Breast epithelium (tissue), 4 donors: ENCODE data around the gene CD83. TPM values are rescaled to one million over a fixed set of nuclear protein-coding genes. Genes with fewer than 3 reads are reported as not detected.
"Not testable (repeated sequence)": the region's sequence is repeated elsewhere in the genome, so short reads cannot be mapped to it uniquely, and the experiment has no call there.

Source experiments
- DNase-seq, 2 donors: peaks; one replicate each; pipeline ENCODE4 v3.0.0-alpha.2; 2019; ENCODE audit warnings: low spot score in 2 of 2
- H3K27ac ChIP-seq, 2 donors: fragments of 200-600 bp; sonication (generic) in 1 of 2; one replicate each; pipeline ENCODE4 v1.5.1; 2016 to 2019; ENCODE audit warnings: mild to moderate bottlenecking in 1 of 2
- H3K27me3 ChIP-seq, 2 donors: fragments of 200-600 bp; sonication (generic) in 1 of 2; one replicate each; pipeline versions ENCODE4 v1.5.1 to v1.6.0; 2017 to 2019; ENCODE audit warnings: control low read depth in 1 of 2, mild to moderate bottlenecking in 1 of 2
- H3K36me3 ChIP-seq: fragments of 200-600 bp; one replicate; pipeline ENCODE4 v1.5.1; 2019
- H3K4me1 ChIP-seq, 2 donors: fragments of 200-600 bp; sonication (generic); one replicate each; pipeline ENCODE4 v1.5.1; 2016 to 2019; ENCODE audit warnings: control low read depth in 1 of 2
- H3K4me3 ChIP-seq, 3 donors: fragments of 200-600 bp; sonication (generic); 1 replicate in 2 of 3; 2 replicates in 1 of 3; pipeline ENCODE4 v1.5.1; 2016 to 2019; ENCODE audit warnings: mild to moderate bottlenecking in 3 of 3, moderate library complexity in 2 of 3
- H3K9me3 ChIP-seq, 2 donors: fragments of 200-600 bp; sonication (generic) in 1 of 2; one replicate each; pipeline ENCODE4 v1.5.1; 2016 to 2019; ENCODE audit warnings: control low read depth in 1 of 2
- POLR2A ChIP-seq: fragments of 450-650 bp; IDR thresholded peaks from one replicate; pipeline ENCODE4 v1.6.1; 2016; ENCODE audit warnings: antibody characterized with exemption, mild to moderate bottlenecking, moderate library complexity
- POLR2AphosphoS5 ChIP-seq, 3 donors: sonication (generic); formaldehyde crosslinking; IDR thresholded peaks; one replicate each; pipeline ENCODE4 v1.6.1; 2017; ENCODE audit warnings: antibody characterized with exemption in 3 of 3
- intact Hi-C: fragments of 100-400 bp; cut with DNase I; formaldehyde crosslinking; loops from one replicate; pipeline ENCODE4 v1.15.1; 2023; ENCODE audit warnings: low total_unique reads
- total RNA-seq, 3 donors: library from RNA; depleted of rRNA; stranded (reverse); fragments of >200 nt; gene quantifications; one replicate each; pipeline ENCODE4 v1.1.0, GENCODE V29; 2016
- TF ChIP-seq, protein P1 (sequence below), 3 donors: fragments of 450-650 bp; IDR thresholded peaks; one replicate each; pipeline ENCODE4 v1.5.1; 2016 to 2017; ENCODE audit warnings: antibody characterized with exemption in 3 of 3, mild to moderate bottlenecking in 3 of 3, moderate library complexity in 3 of 3

Gene CD83
- total RNA-seq, 3 donors from 2014 or later, result 2.9 to 18.4 (median 4.0) TPM

DNA sequence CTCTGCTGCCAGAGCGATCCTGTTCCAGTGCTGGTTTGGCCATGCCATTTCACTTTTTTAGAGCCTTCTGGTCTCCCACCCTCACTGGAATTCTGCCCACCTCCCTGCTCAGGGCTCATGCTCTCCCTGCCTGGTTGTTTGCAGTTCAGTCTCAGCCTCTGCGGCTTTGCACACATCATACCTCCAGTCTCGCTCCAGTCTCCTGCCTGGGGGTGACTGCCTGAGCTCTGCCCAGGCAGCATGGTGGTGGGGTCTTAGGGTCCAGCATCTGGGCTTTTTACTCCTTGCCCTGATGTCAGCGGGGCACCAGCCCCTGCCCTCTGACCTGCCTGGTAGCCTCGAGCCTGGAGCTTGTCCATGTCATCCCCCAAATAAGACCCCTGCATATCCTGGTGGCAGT is 30.9 kb downstream of the CD83 start:
- no peaks in the 10 kb centered on the region for H3K9me3 ChIP-seq
- no peaks in the 10 kb centered on the region for H3K4me1 ChIP-seq
- H3K36me3 ChIP-seq, result no peaks in the 10 kb centered on the region
- no peaks in the 10 kb centered on the region for H3K27me3 ChIP-seq
- TF ChIP-seq, protein P1, sequence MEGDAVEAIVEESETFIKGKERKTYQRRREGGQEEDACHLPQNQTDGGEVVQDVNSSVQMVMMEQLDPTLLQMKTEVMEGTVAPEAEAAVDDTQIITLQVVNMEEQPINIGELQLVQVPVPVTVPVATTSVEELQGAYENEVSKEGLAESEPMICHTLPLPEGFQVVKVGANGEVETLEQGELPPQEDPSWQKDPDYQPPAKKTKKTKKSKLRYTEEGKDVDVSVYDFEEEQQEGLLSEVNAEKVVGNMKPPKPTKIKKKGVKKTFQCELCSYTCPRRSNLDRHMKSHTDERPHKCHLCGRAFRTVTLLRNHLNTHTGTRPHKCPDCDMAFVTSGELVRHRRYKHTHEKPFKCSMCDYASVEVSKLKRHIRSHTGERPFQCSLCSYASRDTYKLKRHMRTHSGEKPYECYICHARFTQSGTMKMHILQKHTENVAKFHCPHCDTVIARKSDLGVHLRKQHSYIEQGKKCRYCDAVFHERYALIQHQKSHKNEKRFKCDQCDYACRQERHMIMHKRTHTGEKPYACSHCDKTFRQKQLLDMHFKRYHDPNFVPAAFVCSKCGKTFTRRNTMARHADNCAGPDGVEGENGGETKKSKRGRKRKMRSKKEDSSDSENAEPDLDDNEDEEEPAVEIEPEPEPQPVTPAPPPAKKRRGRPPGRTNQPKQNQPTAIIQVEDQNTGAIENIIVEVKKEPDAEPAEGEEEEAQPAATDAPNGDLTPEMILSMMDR (IDR thresholded peaks at IDR 0.05), result no peak
- TF ChIP-seq POLR2A (no peak), POLR2AphosphoS5 (IDR thresholded peaks at IDR 0.05) (no peak)
- intact Hi-C loops, result loop anchor here (5.0 kb wide), 1 partner anchor 1214 kb away; no protein-coding TSS in a partner anchor
- no peak overlapping the region for H3K27ac ChIP-seq
- H3K4me3 ChIP-seq, result no peak overlapping the region
- DNase-seq, result no peak

DNA sequence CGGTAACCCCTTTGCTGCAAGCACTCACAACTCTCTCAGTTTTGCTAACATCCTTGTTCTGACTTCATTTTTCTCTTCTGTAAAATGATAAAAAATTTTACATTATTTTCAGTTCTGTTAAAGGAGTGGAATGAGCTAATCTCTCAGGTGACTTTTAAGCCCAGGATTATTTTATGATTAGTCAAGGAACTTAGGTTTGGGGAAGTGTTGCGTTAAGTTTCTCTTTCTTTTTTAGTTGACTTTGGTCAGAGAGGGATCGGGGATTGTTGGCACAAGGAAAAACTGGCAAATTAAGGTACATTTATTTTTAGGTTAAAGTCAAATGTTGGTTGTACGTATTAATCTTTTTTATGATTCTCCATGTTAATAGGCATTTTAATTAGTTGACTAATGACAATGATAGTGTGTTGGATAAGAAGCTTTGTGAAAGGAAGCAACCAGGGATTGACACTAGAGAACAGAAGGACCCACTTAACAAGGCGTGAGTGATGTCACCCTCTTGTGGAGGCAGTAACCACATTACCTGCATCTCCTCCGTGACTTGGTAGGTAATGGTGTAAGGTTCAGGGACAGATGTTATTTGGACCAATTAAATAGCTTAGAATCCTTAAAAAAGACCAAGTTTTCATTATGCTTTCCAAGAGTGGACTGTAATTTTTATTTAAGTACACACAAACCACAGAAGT is 31.6 kb downstream of the CD83 start:
- Histone ChIP-seq H3K27ac (no peak overlapping the region), H3K9me3 (no peaks in the 10 kb centered on the region), H3K27me3 (no peaks in the 10 kb centered on the region), H3K36me3 (no peaks in the 10 kb centered on the region), H3K4me1 (no peaks in the 10 kb centered on the region), H3K4me3 (no peak overlapping the region)
- DNase-seq, result no peak
- intact Hi-C loops, result loop anchor here (5.0 kb wide), 1 partner anchor 1213 kb away; no protein-coding TSS in a partner anchor
- TF ChIP-seq POLR2AphosphoS5 (IDR thresholded peaks at IDR 0.05), result no peak

DNA sequence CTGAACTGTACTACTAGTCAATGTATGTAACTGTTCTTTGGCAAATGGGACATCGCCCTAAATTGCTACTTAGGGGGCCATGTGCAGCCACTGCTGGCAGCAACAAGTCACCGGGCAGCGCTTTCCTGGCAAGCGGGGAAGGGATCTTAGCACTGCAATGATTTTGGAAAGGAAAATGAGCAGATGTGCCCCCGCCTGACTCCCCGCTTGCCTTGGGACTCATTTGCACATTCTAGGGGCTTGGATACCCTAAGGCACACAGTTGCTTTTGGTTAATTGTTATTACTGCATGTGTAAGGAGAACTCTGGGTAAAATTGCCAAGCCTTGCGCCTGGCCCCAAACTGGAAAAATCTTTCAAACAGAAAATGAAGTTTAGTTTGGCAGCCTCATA is 32.2 kb downstream of the CD83 start:
- DNase-seq, result no peak
- Histone ChIP-seq H3K4me1 (no peaks in the 10 kb centered on the region), H3K27me3 (no peaks in the 10 kb centered on the region), H3K4me3 (no peak overlapping the region), H3K9me3 (no peaks in the 10 kb centered on the region), H3K27ac (no peak overlapping the region), H3K36me3 (no peaks in the 10 kb centered on the region)
- TF ChIP-seq, protein P1 (IDR thresholded peaks at IDR 0.05), result no peak
- TF ChIP-seq POLR2AphosphoS5 (IDR thresholded peaks at IDR 0.05) (no peak), POLR2A (no peak)
- intact Hi-C loops, result loop anchor here (5.0 kb wide), 1 partner anchor 1213 kb away; no protein-coding TSS in a partner anchor

DNA sequence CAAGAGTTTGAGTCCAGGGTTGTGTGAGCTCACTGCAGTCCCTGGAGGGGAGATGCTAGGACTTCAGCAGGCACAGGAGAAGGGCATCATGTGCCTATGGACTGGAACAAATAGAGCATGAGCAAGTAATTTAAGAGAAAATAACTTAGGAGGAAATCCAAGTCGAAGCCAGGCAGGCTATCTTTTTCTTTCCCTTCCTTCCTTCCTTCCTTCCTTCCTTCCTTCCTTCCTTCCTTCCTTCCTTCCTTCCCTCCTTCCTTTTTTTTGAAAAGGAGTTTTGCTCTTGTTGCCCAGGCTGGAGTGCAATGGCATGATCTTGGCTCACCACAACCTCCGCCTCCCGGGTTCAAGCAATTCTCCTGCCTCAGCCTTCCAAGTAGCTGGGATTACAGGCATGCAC is 33.7 kb downstream of the CD83 start:
- H3K9me3 ChIP-seq, H3K27me3 ChIP-seq, H3K27ac ChIP-seq, H3K36me3 ChIP-seq, DNase-seq, intact Hi-C loops, H3K4me1 ChIP-seq, H3K4me3 ChIP-seq: not testable (repeated sequence)

DNA sequence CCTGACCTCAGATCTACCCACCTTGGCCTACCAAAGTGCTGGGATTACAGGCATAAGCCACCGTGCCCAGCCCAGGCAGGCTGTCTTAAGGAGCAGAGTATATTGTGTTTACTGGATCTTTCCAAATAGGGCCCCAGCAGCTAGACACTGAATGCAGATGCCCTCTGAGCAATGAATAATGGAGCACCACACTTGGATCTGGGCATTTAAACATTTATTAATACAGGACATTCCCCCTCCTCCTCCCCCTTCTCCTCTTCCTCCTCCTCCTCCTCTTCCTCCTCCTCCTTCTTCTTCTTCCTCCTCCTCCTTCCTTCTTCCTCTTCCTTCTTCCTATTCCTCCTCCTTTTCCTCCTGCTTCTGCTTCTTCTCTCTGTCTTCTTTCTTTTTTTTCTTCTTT is 34.2 kb downstream of the CD83 start:
- no peaks in the 10 kb centered on the region for H3K27me3 ChIP-seq
- TF ChIP-seq POLR2AphosphoS5 (IDR thresholded peaks at IDR 0.05), result no peak
- no peaks in the 10 kb centered on the region for H3K9me3 ChIP-seq
- H3K27ac ChIP-seq, result no peak overlapping the region
- no peak overlapping the region for H3K4me3 ChIP-seq
- no peaks in the 10 kb centered on the region for H3K4me1 ChIP-seq
- intact Hi-C loops, result no loop called here
- no peak for DNase-seq
- no peaks in the 10 kb centered on the region for H3K36me3 ChIP-seq

DNA sequence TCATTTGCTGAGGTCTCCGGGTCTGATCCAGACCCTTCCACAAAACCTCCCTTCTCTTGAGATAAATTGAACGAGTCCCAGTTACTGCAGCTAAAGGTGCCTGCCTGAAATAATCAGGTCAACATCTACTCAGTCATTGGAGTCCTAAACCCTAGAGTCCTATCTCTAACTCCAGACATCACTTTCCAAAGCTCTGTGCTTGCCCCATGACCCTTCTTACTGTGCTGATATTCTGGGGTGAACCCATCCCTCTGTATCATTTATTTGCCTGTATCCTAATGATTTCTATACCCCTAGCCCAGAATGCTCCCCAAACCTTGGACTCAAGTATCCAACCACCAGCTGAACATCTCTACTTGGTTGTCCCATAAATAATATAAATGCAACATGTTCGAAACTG is 35.7 kb downstream of the CD83 start:
- no peaks in the 10 kb centered on the region for H3K9me3 ChIP-seq
- no peak for DNase-seq
- intact Hi-C loops, result no loop called here
- H3K4me1 ChIP-seq, result no peaks in the 10 kb centered on the region
- TF ChIP-seq, protein P1 (IDR thresholded peaks at IDR 0.05), result no peak
- TF ChIP-seq POLR2AphosphoS5 (IDR thresholded peaks at IDR 0.05) (no peak), POLR2A (no peak)
- H3K27ac ChIP-seq, result no peak overlapping the region
- H3K36me3 ChIP-seq, result no peaks in the 10 kb centered on the region
- H3K27me3 ChIP-seq, result no peaks in the 10 kb centered on the region
- no peak overlapping the region for H3K4me3 ChIP-seq
